ENCODE measurements around the gene RBM24.
"Not testable (repeated sequence)": the region's sequence is repeated elsewhere in the genome, so short reads cannot be mapped to it uniquely, and the experiment has no call there.

RBM24 gene

DNA sequence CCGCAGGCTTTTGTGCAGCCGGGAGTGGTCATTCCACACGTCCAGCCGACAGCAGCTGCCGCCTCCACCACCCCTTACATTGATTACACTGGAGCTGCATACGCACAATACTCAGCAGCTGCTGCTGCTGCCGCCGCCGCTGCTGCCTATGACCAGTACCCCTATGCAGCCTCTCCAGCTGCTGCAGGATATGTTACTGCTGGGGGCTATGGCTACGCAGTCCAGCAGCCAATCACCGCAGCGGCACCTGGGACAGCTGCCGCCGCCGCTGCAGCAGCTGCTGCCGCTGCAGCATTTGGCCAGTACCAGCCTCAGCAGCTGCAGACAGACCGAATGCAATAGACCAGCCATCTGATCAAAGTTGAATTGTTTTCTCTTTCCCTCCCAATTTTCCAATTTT lies 10.6 kb downstream of the RBM24 start:
- DNase-seq (ENCODE audit: low read depth in 2 of 2), result no peak

- no peak for DNase-seq (ENCODE audit: low read depth in 2 of 2)
These were observed 11.5 kb downstream of the RBM24 start for GRCh38 chr6:17292600-17293133.

GRCh38 chr6:17293395-17293794 lies 12.2 kb downstream of the RBM24 start:
- no peak for DNase-seq (ENCODE audit: low read depth in 2 of 2)

DNA sequence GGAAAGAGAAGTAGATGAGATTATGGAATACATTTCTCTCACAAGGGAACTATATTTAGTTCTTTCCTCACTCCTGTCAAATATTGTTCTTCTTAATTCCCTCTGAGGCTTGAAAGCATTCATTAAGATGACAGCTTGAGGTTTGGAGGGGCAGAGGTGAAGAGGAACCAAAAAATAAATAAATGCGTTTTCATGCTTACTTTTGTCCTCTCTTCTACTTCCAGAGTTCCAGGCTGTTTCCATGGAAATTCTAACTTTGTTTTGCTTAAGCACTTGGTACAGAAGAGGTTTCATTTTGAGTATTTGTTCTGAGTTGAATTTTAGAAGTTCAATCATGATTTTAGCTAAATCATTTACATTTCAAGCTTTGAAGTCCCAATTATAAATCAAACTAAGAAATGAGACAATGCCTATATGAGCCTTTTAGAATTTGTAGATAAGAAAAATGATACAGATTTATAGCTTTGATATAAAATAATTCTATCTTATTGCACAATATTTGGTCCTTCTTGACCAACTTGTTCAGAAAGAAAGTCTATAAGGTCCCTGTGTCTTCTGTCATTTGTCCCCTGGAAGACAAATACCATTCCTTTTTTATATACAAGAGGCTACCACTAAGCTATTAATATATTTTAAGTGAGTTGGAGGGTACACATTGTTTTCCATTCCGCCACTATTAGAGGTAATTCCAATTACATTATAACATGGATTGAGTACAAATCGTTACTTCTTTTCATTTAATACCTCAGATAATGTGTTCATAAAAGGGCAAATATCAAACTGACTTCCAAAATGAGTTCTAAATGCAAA lies 16.3 kb downstream of the RBM24 start:
- DNase-seq (ENCODE audit: low read depth in 2 of 2), result no peak

- no peak for DNase-seq (ENCODE audit: low read depth in 2 of 2)
These were observed 17.1 kb downstream of the RBM24 start for GRCh38 chr6:17298257-17298656.

- DNase-seq (ENCODE audit: low read depth in 2 of 2), result no peak
These were observed 18.1 kb downstream of the RBM24 start for GRCh38 chr6:17299222-17299621.

DNA sequence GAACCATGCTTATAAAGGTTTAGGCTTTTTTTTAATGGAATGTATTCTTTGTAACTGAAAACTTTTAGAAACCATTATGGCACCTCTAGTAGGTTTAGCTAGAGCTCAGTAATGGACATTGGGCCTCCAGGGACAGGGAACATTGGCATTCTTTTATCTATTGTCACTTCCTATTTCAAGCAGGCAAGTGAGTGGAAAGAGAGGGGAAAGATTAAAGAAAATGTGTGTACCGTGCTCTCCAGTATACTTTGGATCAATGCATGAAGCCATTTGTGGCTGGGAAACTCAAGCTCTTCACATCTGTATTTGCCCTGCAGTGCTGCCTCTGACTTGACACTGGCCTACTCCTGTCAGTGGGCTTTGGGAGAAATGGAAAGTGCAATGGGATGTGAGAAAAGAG lies 18.6 kb downstream of the RBM24 start:
- no peak for DNase-seq (ENCODE audit: low read depth in 2 of 2)

DNA sequence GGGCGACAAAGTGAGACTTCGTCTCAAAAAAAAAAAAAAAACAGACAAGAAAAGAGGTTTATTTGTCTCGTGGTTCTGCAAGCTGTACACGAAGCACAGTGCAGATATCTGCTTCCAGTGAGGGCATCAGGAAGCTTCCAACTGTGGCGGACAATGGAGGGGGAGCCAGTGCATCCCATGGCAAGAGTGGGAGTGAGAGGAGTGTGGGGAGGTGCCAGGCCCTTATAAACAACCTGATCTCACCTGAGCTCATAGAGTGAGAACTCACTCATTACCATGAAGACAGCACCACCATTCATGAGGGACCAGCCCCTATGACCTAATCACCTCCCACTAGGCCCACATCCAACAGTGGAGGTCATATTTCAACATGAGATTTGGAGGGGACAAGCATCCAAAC lies 19.5 kb downstream of the RBM24 start:
- no peak for DNase-seq (ENCODE audit: low read depth in 2 of 2)

DNA sequence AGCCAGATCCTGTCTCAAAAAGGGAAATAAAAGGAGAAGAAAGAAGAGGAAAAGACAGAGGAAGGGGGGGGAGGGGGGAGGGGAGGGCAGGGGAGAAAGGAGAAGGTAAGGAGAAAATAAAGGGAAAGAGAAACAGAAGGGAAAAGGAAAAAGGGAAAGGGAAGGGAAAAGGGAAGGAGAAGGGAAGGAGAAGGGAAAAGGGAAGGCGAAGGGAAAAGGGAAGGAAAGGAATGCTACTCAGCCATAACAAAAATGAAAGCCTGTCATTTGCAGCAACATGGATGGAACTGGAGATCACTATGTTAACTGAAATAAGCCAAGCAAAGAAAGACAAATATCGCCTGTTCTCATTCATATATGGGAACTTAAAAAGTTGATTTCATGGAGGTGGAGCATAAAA lies 22.3 kb downstream of the RBM24 start:
- no peak for DNase-seq (ENCODE audit: low read depth in 2 of 2)

DNA sequence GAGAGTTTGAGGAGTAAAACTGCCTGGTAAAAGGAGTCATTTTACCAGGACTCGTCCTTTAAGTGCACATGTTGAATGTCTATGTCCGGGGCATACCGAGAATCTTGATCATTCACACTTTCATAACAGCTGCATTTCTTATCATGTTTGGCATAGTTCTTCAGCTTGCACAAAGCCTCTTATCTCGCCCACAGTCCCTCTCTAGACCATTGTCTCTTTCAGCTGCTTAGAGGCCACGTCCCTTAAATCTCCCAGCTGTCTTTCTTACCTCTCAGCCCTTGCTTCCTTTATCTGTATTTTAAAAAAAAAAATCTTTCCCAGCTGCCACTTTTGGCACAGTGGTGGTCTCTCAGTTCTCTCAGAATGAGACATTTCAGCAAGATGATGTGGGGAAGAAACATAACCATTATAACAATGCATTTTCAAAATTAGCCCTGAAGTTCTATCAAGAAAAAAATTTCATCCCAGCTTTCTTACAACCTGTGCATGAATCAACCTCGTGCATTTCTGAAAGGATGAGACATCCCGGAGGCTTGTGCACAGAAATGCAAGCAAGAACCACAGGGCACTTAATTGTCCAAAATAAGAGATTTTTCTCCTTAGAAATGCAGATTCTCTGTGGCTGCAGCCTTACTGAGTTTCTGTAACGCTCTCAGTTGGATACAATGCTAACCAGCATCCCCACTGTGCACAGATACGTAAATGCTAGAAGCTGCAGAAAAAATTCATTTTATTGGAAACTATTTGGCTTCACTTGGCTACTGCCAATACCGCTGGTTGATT lies 24.2 kb downstream of the RBM24 start:
- DNase-seq (ENCODE audit: low read depth in 2 of 2), result no peak

DNA sequence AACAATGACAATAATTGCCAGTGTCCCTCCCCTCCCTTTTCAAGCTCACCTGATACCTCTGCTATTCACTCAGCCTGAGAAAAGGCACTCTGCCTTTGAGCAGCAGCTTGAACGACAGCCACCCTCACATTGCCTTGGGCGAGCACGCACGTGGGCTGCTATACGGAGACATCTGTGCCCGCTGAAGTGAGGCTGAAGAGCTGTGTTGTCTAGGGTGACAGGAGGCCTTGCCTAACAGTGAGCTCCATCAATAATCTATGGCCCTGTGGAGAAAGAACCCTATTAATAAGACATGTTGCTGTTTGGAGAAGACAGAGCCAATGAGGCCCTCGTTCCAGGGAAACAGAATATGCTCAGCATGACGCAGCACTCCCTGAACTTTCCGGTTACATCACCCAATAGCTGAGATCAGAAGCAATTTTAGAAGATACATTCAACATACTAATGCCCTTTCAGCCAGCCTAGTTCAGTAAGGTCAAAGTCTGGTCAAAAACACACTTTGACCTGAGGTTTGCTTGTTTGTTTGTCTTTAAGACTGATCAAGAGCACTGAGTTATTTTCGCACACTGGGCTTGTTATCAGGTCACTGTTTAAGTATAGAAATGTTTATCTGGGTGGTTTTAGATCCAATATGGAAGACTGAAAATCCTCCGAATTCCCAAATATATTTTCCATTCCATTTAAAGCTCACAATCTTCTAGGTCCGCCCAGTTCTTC lies 30.6 kb downstream of the RBM24 start:
- no peak for DNase-seq (ENCODE audit: low read depth in 2 of 2)

DNA sequence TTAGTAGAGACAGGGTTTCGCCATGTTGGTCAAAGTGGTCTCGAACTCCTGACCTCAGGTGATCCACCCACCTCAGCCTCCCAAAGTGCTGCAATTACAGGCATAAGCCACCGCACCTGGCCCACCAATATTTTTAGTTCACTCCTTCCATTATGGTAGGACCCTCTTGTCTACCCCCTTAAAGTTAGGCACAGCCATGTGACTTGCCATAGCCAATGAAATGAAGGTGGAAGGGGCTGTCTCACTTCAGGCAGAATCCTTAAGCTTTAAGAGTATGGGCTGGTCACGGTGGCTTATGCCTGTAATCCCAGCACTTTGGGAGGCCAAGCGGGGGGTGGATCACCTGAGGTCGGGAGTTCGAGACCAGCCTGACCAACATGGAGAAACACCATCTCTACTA lies 32.1 kb downstream of the RBM24 start:
- not testable (repeated sequence) for DNase-seq (ENCODE audit: low read depth in 2 of 2)

- no peak for DNase-seq (ENCODE audit: low read depth in 2 of 2)
These were observed 32.8 kb downstream of the RBM24 start for GRCh38 chr6:17313971-17314370.

- DNase-seq (ENCODE audit: low read depth in 2 of 2), result no peak
These were observed 34.1 kb downstream of the RBM24 start for GRCh38 chr6:17315262-17315661.

DNA sequence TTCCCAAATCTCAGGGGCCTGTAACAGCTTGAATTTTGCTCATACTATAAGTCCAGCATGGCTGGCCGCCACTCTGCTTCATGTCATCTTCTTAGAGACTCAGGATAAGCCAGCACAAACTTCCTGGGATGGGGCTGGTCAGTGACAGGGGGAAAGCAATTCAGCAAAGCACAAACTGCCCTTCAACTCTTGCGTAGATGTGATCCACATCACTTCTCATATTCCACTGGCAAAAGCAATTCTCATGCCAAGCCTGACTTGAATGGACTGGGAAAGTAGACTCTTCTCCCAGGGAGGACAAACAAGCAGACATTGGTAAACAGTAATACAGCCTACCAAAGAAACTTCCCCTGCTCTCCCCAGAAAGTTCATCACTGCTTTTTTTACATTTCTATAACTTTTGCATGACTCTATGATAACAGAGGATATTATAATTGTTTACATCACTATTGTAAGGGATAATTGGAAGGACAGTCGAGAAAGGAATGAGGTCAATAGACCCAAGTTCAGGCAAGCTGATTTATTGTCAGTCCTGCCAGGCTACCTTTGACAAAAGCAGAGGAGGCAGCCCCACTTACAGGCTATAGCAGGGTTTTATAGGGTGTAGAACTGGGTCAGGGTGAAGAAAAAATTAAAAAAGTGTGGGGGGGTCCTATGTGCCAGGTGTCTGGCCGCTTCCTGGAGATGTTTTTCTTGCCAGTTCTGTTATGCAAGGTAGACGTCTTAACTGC lies 37.4 kb downstream of the RBM24 start:
- DNase-seq (ENCODE audit: low read depth in 2 of 2), result no peak

GRCh38 chr6:17320266-17320665 lies 39.1 kb downstream of the RBM24 start:
- DNase-seq (ENCODE audit: low read depth in 2 of 2), result not testable (repeated sequence)

DNA sequence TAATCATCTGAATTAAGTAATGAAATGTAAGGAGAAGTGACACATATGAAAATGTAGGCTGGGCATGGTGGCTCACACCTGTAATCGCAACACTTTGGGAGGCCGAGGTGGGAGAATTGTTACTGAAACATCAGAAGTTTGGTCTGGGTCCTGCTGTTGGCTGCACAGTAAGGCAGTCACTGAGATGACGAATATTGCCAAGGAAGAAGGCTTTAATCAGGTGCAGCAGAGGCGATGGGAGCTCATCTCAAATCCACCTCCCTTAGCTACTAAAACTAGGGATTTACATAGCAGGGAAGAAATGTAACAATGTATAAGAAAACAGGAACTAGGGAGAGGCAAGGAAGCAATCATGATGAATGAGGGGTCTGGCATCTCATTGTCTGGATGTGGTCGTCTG lies 50.1 kb downstream of the RBM24 start:
- no peak for DNase-seq (ENCODE audit: low read depth in 2 of 2)

DNA sequence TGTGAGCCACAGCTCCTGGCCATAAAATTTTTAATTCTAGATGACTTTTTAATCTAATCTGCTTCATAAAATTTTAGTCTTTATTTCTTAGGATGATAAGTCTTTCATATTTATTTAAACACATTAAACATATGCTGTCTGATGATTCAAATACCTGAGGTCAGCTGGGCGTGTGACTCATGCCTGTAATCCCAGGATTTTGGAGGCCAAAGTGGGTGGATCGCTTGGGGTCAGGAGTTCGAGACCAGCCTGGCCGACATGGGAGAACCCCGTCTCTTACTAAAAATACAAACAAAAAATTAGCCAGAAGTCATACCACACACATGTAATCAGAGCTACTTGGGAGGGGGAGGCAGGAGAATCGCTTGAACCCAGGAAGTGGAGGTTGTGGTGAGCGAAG lies 53.1 kb downstream of the RBM24 start:
- DNase-seq (ENCODE audit: low read depth in 2 of 2), result no peak

DNA sequence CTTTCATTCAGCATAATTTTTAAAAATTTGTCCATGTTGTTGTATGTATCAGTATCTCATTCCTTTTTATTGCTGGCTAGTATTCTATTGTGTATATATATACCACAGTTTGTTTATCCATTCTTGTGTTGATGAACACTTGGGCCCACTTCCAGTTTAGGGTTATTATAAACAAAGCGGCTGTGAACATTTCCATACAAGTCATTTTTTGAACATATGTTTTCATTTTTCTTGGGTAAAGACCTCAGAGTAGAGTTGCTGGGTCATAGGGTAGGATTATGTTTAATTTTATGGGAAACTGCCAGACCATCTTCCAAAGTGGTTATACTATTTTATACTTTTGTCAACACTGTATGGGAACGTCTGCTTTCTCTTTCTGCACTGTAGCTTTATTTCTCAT lies 55.3 kb downstream of the RBM24 start:
- no peak for DNase-seq (ENCODE audit: low read depth in 2 of 2)

- no peak for DNase-seq (ENCODE audit: low read depth in 2 of 2)
These were observed 58.1 kb downstream of the RBM24 start for GRCh38 chr6:17339308-17339670.

- DNase-seq (ENCODE audit: low read depth in 2 of 2), result no peak
These were observed 60.1 kb downstream of the RBM24 start for GRCh38 chr6:17341117-17341805.
